Spleen (tissue), 11 donors: ENCODE data around the gene UCKL1. TPM values are rescaled to one million over a fixed set of nuclear protein-coding genes. Genes with fewer than 3 reads are reported as not detected.
"Not testable (repeated sequence)": the region's sequence is repeated elsewhere in the genome, so short reads cannot be mapped to it uniquely, and the experiment has no call there.

ENCODE experiments used
- DNase-seq: peaks from one replicate; pipeline ENCODE4 v3.0.0-alpha.2; 2020
- H3K27ac ChIP-seq, 8 donors: fragments of 200-600 bp; sonication (generic) in 7 of 8; 1 replicate in 4 of 8; 2 replicates in 4 of 8; pipeline versions ENCODE4 v1.5.0 to v1.8.0; 2016 to 2021; ENCODE audit warnings: inconsistent platforms in 4 of 8, mild to moderate bottlenecking in 4 of 8, moderate library complexity in 1 of 8
- H3K27me3 ChIP-seq, 7 donors: fragments of 200-600 bp; sonication (generic) in 6 of 7; replicated peaks in 1 of 7; 1 replicate in 4 of 7; 2 replicates in 3 of 7; pipeline versions ENCODE4 v1.5.0 to v1.8.0; 2016 to 2021; ENCODE audit warnings: inconsistent platforms in 3 of 7, mild to moderate bottlenecking in 1 of 7
- H3K36me3 ChIP-seq, 6 donors: fragments of 200-600 bp; sonication (generic) in 5 of 6; 1 replicate in 4 of 6; 2 replicates in 2 of 6; pipeline versions ENCODE4 v1.5.0 to v1.8.0; 2016 to 2021; ENCODE audit warnings: inconsistent platforms in 2 of 6
- H3K4me1 ChIP-seq, 6 donors: fragments of 200-600 bp; sonication (generic) in 5 of 6; 1 replicate in 3 of 6; 2 replicates in 3 of 6; pipeline versions ENCODE4 v1.5.0 to v1.8.0; 2016 to 2021; ENCODE audit warnings: inconsistent platforms in 3 of 6
- H3K4me3 ChIP-seq, 8 donors: fragments of 200-600 bp; sonication (generic) in 7 of 8; 1 replicate in 4 of 8; 2 replicates in 4 of 8; pipeline versions ENCODE4 v1.5.0 to v1.8.0; 2016 to 2021; ENCODE audit warnings: inconsistent platforms in 4 of 8, mild to moderate bottlenecking in 4 of 8, moderate library complexity in 2 of 8
- H3K9me3 ChIP-seq, 8 donors: fragments of 200-600 bp; sonication (generic) in 7 of 8; 1 replicate in 4 of 8; 2 replicates in 4 of 8; pipeline versions ENCODE4 v1.5.0 to v1.8.0; 2016 to 2021; ENCODE audit warnings: inconsistent platforms in 4 of 8
- POLR2A ChIP-seq, 3 donors: fragments of 450-650 bp; IDR thresholded peaks; one replicate each; pipeline ENCODE4 v1.5.1; 2017; ENCODE audit warnings: antibody characterized with exemption in 3 of 3, mild to moderate bottlenecking in 1 of 3
- POLR2AphosphoS5 ChIP-seq, 3 donors: sonication (generic); formaldehyde crosslinking; IDR thresholded peaks; one replicate each; pipeline ENCODE4 v1.5.1; 2017; ENCODE audit warnings: antibody characterized with exemption in 3 of 3
- WGBS, 5 donors: extraction: QIAGEN DNeasy Blood & Tissue Kit in 3 of 5; methylation state at CpG; one replicate each; pipeline versions ENCODE4 v1.1.5 to v1.1.7; 2013 to 2018; 5-methylcytosine and 5-hydroxymethylcytosine counted together
- intact Hi-C: fragments of 100-400 bp; cut with DNase I; formaldehyde crosslinking; loops from one replicate; pipeline ENCODE4 v1.15.0; 2023; ENCODE audit warnings: low total_unique reads
- polyA plus RNA-seq, 3 donors: library from polyadenylated mRNA; stranded (reverse); fragments of 200-250 nt; gene quantifications; one replicate each; pipeline ENCODE4 v1.2.1, GENCODE V29; 2013
- total RNA-seq, 7 donors: library from RNA; depleted of rRNA in 3 of 7; stranded (reverse); fragments of >200 nt in 3 of 7; fragmentation: NEBNext Ultra II Directional in 4 of 7; extraction: Animal tissue kit (Norgen Biotek cat#: 25700) in 4 of 7; gene quantifications; one replicate each; pipeline versions ENCODE4 v1.1.0 to v1.2.1, GENCODE V29; 2016 to 2021
- TF ChIP-seq, protein P1 (sequence below), 11 experiments: fragments of 200-600 bp in 7 of 11; fragments of 450-650 bp in 4 of 11; sonication (generic) in 4 of 11; IDR thresholded peaks in 8 of 11; conservative IDR thresholded peaks in 3 of 11; 1 replicate in 7 of 11; 2 replicates in 4 of 11; pipeline versions ENCODE4 v1.4.0 to v1.8.0; 2016 to 2021; ENCODE audit warnings: antibody characterized with exemption in 11 of 11, inconsistent platforms in 4 of 11, mild to moderate bottlenecking in 1 of 11
- donor health status: healthy with polysubstance abuse.
- donor health status: DM: no; HTN: no; CAD: no; lungs with moderate emphysema.
- donor health status: DM: no; HTN: no; CAD: no.
- donor health status: Bipolar disorder and iron deficiency.
- donor health status: healthy.
- donor health status: DM: no; HTN: no; CAD: no.
- donor health status: DM: yes; HTN: yes; CAD: no.

The UCKL1 gene
- total and polyA plus RNA-seq, 10 donors = 34.2 to 68.0 (median 49.1) TPM

DNA sequence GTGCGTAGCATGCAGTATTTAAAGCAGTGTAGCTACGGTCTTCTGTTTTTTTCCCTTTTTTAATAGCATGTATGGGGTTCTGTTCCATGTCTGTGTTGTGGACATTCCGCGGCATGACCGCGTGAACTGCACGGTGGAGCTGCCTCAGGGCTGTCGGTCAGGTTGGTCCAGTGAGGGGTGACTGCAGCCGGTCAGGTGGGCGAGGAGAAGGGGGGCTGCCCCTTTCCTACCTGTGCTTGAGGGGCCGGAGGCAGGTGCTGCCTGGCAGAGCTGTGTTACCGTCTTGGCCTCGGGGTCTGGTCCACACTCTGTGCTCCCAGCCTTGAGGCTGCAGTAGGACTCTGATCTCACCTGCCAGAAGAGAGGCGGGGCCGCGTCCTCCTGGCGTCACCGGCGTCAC is 24.5 kb downstream of the UCKL1 start:
- no peak for DNase-seq
- no peak overlapping the region for H3K27ac ChIP-seq

DNA sequence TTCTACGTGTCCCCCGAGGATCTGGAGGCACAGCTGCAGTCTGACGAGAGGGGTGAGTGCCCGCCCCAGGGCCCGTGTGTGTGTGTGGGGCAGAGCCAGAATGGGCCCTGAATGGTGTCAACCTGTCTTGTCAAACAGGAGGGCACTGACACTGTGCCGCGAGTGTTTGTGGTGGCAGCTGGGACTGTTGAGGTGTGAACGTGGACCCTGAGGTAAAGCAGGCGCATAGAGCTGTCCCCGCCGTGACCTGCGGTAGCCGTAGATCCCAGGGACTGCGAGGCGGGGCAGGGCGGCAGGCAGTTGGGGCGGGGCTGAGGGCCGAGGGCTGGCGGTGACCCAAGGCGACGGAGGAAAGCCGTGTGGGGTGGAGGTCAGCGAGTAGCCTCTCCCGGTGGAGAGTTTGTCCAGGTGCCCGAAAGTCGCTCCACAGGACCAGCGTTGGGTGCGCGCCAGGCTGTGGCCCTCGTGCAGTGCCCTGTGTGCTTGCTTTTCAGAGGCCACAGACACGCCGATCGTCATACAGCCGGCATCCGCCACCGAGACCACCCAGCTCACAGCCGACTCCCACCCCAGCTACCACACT is 25.2 kb downstream of the UCKL1 start:
- Histone ChIP-seq H3K4me3 (no peak overlapping the region), H3K27me3 (no peaks in the 10 kb centered on the region), H3K9me3 (no peaks in the 10 kb centered on the region), H3K4me1 (peaks cover 0 to 15% (median 4%) of the 10 kb centered on the region in 6 donors), H3K27ac (peak overlapping the region in 1 of 8 donors; percentile 4), H3K36me3 (peaks cover 9 to 100% (median 87%) of the 10 kb centered on the region in 6 donors)
- 92 to 95% (median 93%) methylated on average over 32 to 37 of the region's 37 CpGs for WGBS, 5 donors
- DNase-seq = no peak
- TF ChIP-seq, protein P1, sequence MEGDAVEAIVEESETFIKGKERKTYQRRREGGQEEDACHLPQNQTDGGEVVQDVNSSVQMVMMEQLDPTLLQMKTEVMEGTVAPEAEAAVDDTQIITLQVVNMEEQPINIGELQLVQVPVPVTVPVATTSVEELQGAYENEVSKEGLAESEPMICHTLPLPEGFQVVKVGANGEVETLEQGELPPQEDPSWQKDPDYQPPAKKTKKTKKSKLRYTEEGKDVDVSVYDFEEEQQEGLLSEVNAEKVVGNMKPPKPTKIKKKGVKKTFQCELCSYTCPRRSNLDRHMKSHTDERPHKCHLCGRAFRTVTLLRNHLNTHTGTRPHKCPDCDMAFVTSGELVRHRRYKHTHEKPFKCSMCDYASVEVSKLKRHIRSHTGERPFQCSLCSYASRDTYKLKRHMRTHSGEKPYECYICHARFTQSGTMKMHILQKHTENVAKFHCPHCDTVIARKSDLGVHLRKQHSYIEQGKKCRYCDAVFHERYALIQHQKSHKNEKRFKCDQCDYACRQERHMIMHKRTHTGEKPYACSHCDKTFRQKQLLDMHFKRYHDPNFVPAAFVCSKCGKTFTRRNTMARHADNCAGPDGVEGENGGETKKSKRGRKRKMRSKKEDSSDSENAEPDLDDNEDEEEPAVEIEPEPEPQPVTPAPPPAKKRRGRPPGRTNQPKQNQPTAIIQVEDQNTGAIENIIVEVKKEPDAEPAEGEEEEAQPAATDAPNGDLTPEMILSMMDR (IDR thresholded peaks at IDR 0.05 in 8 of 11, conservative IDR thresholded peaks at IDR 0.05 in 3 of 11) = no peak
- TF ChIP-seq POLR2AphosphoS5 (IDR thresholded peaks at IDR 0.05) = no peak
- TF ChIP-seq POLR2A (IDR thresholded peaks at IDR 0.05) = no peak
- intact Hi-C loops = no loop called here

More for the DNA sequence above, 24.5 kb downstream of the UCKL1 start:
- Histone ChIP-seq H3K27me3 (no peaks in the 10 kb centered on the region), H3K4me1 (peaks cover 0 to 9% (median under 1%) of the 10 kb centered on the region in 6 donors), H3K36me3 (peaks cover 9 to 100% (median 85%) of the 10 kb centered on the region in 6 donors), H3K4me3 (no peak overlapping the region), H3K9me3 (no peaks in the 10 kb centered on the region)
- intact Hi-C loops = no loop called here
- WGBS, 5 donors = 93 to 97% (median 95%) methylated on average over 14 to 19 of the region's 19 CpGs
- TF ChIP-seq POLR2A (IDR thresholded peaks at IDR 0.05) (no peak), POLR2AphosphoS5 (IDR thresholded peaks at IDR 0.05) (peak in 1 of 3 donors; percentile 38)

DNA sequence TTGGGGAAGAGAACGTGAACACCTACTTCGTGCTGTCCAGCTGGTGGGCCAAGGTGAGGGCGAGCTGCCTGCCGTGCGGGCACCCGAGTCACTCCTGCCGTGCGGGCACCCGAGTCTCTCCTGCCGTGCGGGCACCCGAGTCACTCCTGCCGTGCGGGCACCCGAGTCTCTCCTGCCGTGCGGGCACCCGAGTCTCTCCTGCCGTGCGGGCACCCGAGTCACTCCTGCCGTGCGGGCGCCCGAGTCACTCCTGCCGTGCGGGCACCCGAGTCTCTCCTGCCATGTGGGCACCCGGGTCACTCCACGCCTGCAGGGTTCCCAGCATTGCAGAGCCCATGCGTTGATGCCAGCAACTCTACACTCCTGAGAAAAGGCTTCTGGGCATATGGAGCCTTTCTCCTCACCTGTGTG is 26.7 kb downstream of the UCKL1 start:
- H3K36me3 ChIP-seq = peaks cover 9 to 98% (median 75%) of the 10 kb centered on the region in 6 donors
- WGBS, 5 donors = 94 to 97% (median 96%) methylated on average over 24 to 31 of the region's 31 CpGs
- peak in 1 of 3 donors; percentile 10 for TF ChIP-seq POLR2AphosphoS5 (IDR thresholded peaks at IDR 0.05)
- H3K27ac ChIP-seq, DNase-seq, H3K9me3 ChIP-seq, H3K4me3 ChIP-seq, intact Hi-C loops, H3K27me3 ChIP-seq: not testable (repeated sequence)
- peaks cover 0 to 26% (median 7%) of the 10 kb centered on the region in 6 donors for H3K4me1 ChIP-seq

DNA sequence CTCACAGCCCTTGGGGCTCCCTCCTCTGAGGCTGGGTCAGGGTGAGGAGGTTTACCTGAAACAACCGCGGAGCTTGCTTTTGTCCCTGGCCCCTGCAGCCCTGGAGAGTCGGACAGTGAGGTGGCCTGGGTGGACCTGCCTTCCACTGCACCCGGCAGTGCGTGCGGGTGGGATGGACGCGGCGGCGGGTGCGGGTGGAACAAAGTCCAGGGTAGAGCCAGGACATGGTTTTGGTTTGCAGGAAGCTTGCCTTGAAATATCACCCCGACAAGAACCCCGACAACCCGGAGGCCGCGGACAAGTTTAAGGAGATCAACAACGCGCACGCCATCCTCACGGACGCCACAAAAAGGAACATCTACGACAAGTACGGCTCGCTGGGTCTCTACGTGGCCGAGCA is 27.1 kb downstream of the UCKL1 start:
- intact Hi-C loops = no loop called here
- Histone ChIP-seq H3K36me3 (peaks cover 9 to 98% (median 71%) of the 10 kb centered on the region in 6 donors), H3K27ac (no peak overlapping the region), H3K27me3 (no peaks in the 10 kb centered on the region), H3K4me3 (no peak overlapping the region), H3K4me1 (peaks cover 0 to 22% (median 7%) of the 10 kb centered on the region in 6 donors), H3K9me3 (no peaks in the 10 kb centered on the region)
- TF ChIP-seq, protein P1 (IDR thresholded peaks at IDR 0.05 in 8 of 11, conservative IDR thresholded peaks at IDR 0.05 in 3 of 11) = no peak
- TF ChIP-seq POLR2AphosphoS5 (IDR thresholded peaks at IDR 0.05) = peak in 2 of 3 donors; percentile 21 to 38
- WGBS, 5 donors = 95 to 100% (median 98%) methylated on average over 26 of the region's 26 CpGs
- no peak for DNase-seq

DNA sequence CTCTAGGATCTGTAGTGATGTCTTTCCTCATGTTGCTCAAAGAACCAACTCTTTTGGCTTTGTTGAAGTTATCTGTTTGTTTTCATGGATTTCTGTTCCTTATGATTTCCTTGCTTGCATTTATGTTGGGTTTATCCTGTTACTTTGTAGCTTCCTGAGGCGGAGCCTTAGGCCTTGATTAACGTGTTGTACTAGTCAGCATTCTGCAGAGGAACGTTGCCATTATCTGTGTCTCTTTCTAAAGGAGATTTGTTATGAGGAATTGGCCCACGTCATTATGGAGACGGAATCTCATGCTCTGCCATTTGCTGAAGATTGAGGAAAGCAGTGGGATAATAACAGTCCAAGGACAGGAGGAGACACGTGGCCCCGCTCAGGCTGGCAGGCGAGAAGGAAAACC is 29.9 kb downstream of the UCKL1 start:
- TF ChIP-seq, protein P1 (IDR thresholded peaks at IDR 0.05 in 8 of 11, conservative IDR thresholded peaks at IDR 0.05 in 3 of 11) = no peak
- TF ChIP-seq POLR2A (IDR thresholded peaks at IDR 0.05) (no peak), POLR2AphosphoS5 (IDR thresholded peaks at IDR 0.05) (no peak)
- H3K36me3 ChIP-seq = peaks cover 9 to 89% (median 55%) of the 10 kb centered on the region in 6 donors
- H3K27me3 ChIP-seq = no peaks in the 10 kb centered on the region
- intact Hi-C loops = no loop called here
- 77 to 81% (median 79%) methylated on average over 8 of the region's 8 CpGs for WGBS, 5 donors
- H3K4me3 ChIP-seq = no peak overlapping the region
- DNase-seq = no peak
- peak overlapping the region in 5 of 8 donors; percentile 30 to 54 (median 39) for H3K27ac ChIP-seq
- H3K9me3 ChIP-seq = no peaks in the 10 kb centered on the region
- peaks cover 0 to 37% (median 7%) of the 10 kb centered on the region in 6 donors for H3K4me1 ChIP-seq
